Sigmoid colon (tissue), 7 donors: Measurements from ENCODE around the gene SEMA4F. TPM values are rescaled to one million over a fixed set of nuclear protein-coding genes. Genes with fewer than 3 reads are reported as not detected.

Experiments
- DNase-seq: peaks from one replicate; pipeline ENCODE4 v3.0.0-alpha.2; 2019
- H3K27ac ChIP-seq, 4 donors: fragments of 200-600 bp; sonication (generic); one replicate each; pipeline ENCODE4 v1.5.1; 2016 to 2019; ENCODE audit warnings: mild to moderate bottlenecking in 1 of 4
- H3K27me3 ChIP-seq, 3 donors: fragments of 200-600 bp; sonication (generic); one replicate each; pipeline ENCODE4 v1.5.1; 2019; ENCODE audit warnings: mild to moderate bottlenecking in 1 of 3
- H3K36me3 ChIP-seq, 4 donors: fragments of 200-600 bp; sonication (generic); one replicate each; pipeline ENCODE4 v1.5.1; 2016 to 2019
- H3K4me1 ChIP-seq, 4 donors: fragments of 200-600 bp; sonication (generic); one replicate each; pipeline ENCODE4 v1.5.1; 2017 to 2019
- H3K4me3 ChIP-seq, 4 donors: fragments of 200-600 bp; sonication (generic); one replicate each; pipeline ENCODE4 v1.5.1; 2017 to 2019; ENCODE audit warnings: mild to moderate bottlenecking in 2 of 4, moderate library complexity in 1 of 4
- H3K9me3 ChIP-seq, 4 donors: fragments of 200-600 bp in 3 of 4; sonication (generic) in 3 of 4; one replicate each; pipeline versions ENCODE4 v1.5.1 to v1.6.1; 2013 to 2019
- CTCF ChIP-seq, 4 experiments: fragments of 450-650 bp in 3 of 4; fragments of 200-600 bp in 1 of 4; IDR thresholded peaks; one replicate each; pipeline ENCODE4 v1.5.1; 2016 to 2019; ENCODE audit warnings: antibody characterized with exemption in 4 of 4, mild to moderate bottlenecking in 3 of 4, moderate library complexity in 2 of 4
- EP300 ChIP-seq, 4 donors: sonication (generic); formaldehyde crosslinking; IDR thresholded peaks; one replicate each; pipeline ENCODE4 v1.6.1; 2017; ENCODE audit warnings: antibody characterized with exemption in 4 of 4
- POLR2A ChIP-seq, 2 donors: fragments of 450-650 bp; IDR thresholded peaks; one replicate each; pipeline ENCODE4 v1.6.1; 2016; ENCODE audit warnings: antibody characterized with exemption in 2 of 2, mild to moderate bottlenecking in 2 of 2, moderate library complexity in 2 of 2
- POLR2AphosphoS5 ChIP-seq, 4 donors: sonication (generic); formaldehyde crosslinking; IDR thresholded peaks; one replicate each; pipeline ENCODE4 v1.6.1; 2017; ENCODE audit warnings: antibody characterized with exemption in 4 of 4
- whole genome bisulfite sequencing, 2 donors: extraction: QIAGEN DNeasy Blood & Tissue Kit; methylation state at CpG; one replicate each; pipeline ENCODE4 v1.1.7; 2013; 5-methylcytosine and 5-hydroxymethylcytosine counted together
- intact Hi-C: fragments of 100-400 bp; cut with DNase I; formaldehyde crosslinking; loops from one replicate; pipeline ENCODE4 v1.15.1; 2023
- polyA plus RNA-seq, 3 donors: library from polyadenylated mRNA; stranded (reverse); fragments of 200-250 nt; gene quantifications; one replicate each; pipeline ENCODE4 v1.2.3, GENCODE V29; 2013
- total RNA-seq, 4 donors: library from RNA; depleted of rRNA; stranded (reverse); fragments of >200 nt; gene quantifications; one replicate each; pipeline ENCODE4 v1.1.0, GENCODE V29; 2016
- donor health status: healthy with polysubstance abuse.
- donor health status: Bipolar disorder and iron deficiency.
- donor health status: healthy.

Gene SEMA4F
- total and polyA plus RNA-seq, 7 donors: 0.69 to 5.5 (median 3.2) TPM

GRCh38 chr2:74673826-74674528 lies 19.9 kb downstream of the SEMA4F start:
- Histone ChIP-seq H3K4me3 (no peak overlapping the region), H3K27ac (no peak overlapping the region), H3K9me3 (no peaks in the 10 kb centered on the region), H3K4me1 (no peaks in the 10 kb centered on the region), H3K36me3 (peaks cover 10 to 53% (median 19%) of the 10 kb centered on the region in 4 donors), H3K27me3 (no peaks in the 10 kb centered on the region)
- DNase-seq: no peak
- intact Hi-C loops: no loop called here
- TF ChIP-seq EP300 (IDR thresholded peaks at IDR 0.05) (no peak), POLR2A (IDR thresholded peaks at IDR 0.05) (no peak), POLR2AphosphoS5 (IDR thresholded peaks at IDR 0.05) (no peak), CTCF (IDR thresholded peaks at IDR 0.05) (no peak)
- 79 to 88% methylated on average over 7 of the region's 7 CpGs for WGBS, 2 donors

GRCh38 chr2:74675090-74675489 lies 21.0 kb downstream of the SEMA4F start:
- intact Hi-C loops: no loop called here
- WGBS, 2 donors: 91 to 93% methylated on average over 6 of the region's 6 CpGs
- H3K27me3 ChIP-seq: no peaks in the 10 kb centered on the region
- H3K36me3 ChIP-seq: peaks cover 10 to 64% (median 22%) of the 10 kb centered on the region in 4 donors
- H3K4me3 ChIP-seq: no peak overlapping the region
- H3K4me1 ChIP-seq: no peaks in the 10 kb centered on the region
- TF ChIP-seq EP300 (IDR thresholded peaks at IDR 0.05) (no peak), CTCF (IDR thresholded peaks at IDR 0.05) (no peak)
- no peak for DNase-seq
- no peak overlapping the region for H3K27ac ChIP-seq
- no peaks in the 10 kb centered on the region for H3K9me3 ChIP-seq

- Histone ChIP-seq H3K36me3 (peaks cover 10 to 76% (median 22%) of the 10 kb centered on the region in 4 donors), H3K27me3 (no peaks in the 10 kb centered on the region), H3K9me3 (no peaks in the 10 kb centered on the region), H3K4me3 (no peak overlapping the region), H3K27ac (no peak overlapping the region), H3K4me1 (no peaks in the 10 kb centered on the region)
- WGBS, 2 donors: 90% methylated on average over 4 of the region's 4 CpGs
- intact Hi-C loops: no loop called here
- TF ChIP-seq POLR2AphosphoS5 (IDR thresholded peaks at IDR 0.05): no peak
- no peak for DNase-seq
Observed at GRCh38 chr2:74676331-74676730, 22.3 kb downstream of the SEMA4F start.

- peaks cover 10 to 63% (median 21%) of the 10 kb centered on the region in 4 donors for H3K36me3 ChIP-seq
Observed at GRCh38 chr2:74679615-74680014, 25.6 kb downstream of the SEMA4F start.

GRCh38 chr2:74682501-74682900 lies 28.5 kb downstream of the SEMA4F start:
- Histone ChIP-seq H3K4me1 (no peaks in the 10 kb centered on the region), H3K36me3 (peaks cover 0 to 35% (median 3%) of the 10 kb centered on the region in 4 donors), H3K9me3 (no peaks in the 10 kb centered on the region), H3K27ac (no peak overlapping the region), H3K27me3 (no peaks in the 10 kb centered on the region), H3K4me3 (no peak overlapping the region)
- DNase-seq: no peak
- intact Hi-C loops: no loop called here
- TF ChIP-seq EP300 (IDR thresholded peaks at IDR 0.05) (no peak), POLR2AphosphoS5 (IDR thresholded peaks at IDR 0.05) (no peak), POLR2A (IDR thresholded peaks at IDR 0.05) (no peak), CTCF (IDR thresholded peaks at IDR 0.05) (no peak)

More at GRCh38 chr2:74679615-74680014, 25.6 kb downstream of the SEMA4F start:
- DNase-seq: no peak
- Histone ChIP-seq H3K4me3 (no peak overlapping the region), H3K27me3 (no peaks in the 10 kb centered on the region), H3K9me3 (no peaks in the 10 kb centered on the region), H3K4me1 (no peaks in the 10 kb centered on the region), H3K27ac (no peak overlapping the region)
- TF ChIP-seq POLR2AphosphoS5 (IDR thresholded peaks at IDR 0.05) (no peak), POLR2A (IDR thresholded peaks at IDR 0.05) (no peak), EP300 (IDR thresholded peaks at IDR 0.05) (no peak), CTCF (IDR thresholded peaks at IDR 0.05) (no peak)
- intact Hi-C loops: no loop called here
- WGBS, 2 donors: 97 to 98% methylated on average over 15 of the region's 15 CpGs
